H1 (cell line): ENCODE results near the gene CCDC183. TPM values are rescaled to one million over a fixed set of nuclear protein-coding genes. Genes with fewer than 3 reads are reported as not detected.
A peak's percentile ranks its signal among the peaks of the same experiment; 100 is the strongest.

ENCODE experiments used
- CTCF ChIA-PET: fragments of 300-600 bp; sonication (Branson Sonifier 250); formaldehyde crosslinking; loops from one replicate; lab custom pipeline; 2021; ENCODE audit not compliant: partially characterized antibody; lab: Charles Lee
- POLR2A ChIA-PET: fragments of 300-600 bp; sonication (Branson Sonifier 250); formaldehyde crosslinking; loops from one replicate; lab custom pipeline; 2021; ENCODE audit warnings: inconsistent platforms; ENCODE audit not compliant: partially characterized antibody; lab: Charles Lee
- DNase-seq, 2 experiments: peaks; one replicate each; pipeline versions ENCODE4 v3.0.0 to v3.0.0-alpha.2; 2010 to 2022; ENCODE audit warnings: low spot score in 2 of 2, low read depth in 1 of 2, mixed read lengths in 1 of 2
- FAIRE-seq: peaks from 2 replicates; lab custom pipeline; 2011; peaks lifted over from hg19 to GRCh38; lab: Jason Lieb, UNC
- H2AFZ ChIP-seq: 2 replicates; pipeline ENCODE4 v1.8.1; 2012; ENCODE audit warnings: low read length, inconsistent platforms
- H2AK5ac ChIP-seq: 2 replicates; pipeline ENCODE4 v1.6.1; 2013; ENCODE audit warnings: low read depth, low read length
- H2BK120ac ChIP-seq: replicated peaks from 2 replicates; pipeline ENCODE3; 2013; ENCODE audit warnings: low read depth, low read length, inconsistent platforms
- H2BK12ac ChIP-seq: 2 replicates; pipeline ENCODE4 v1.6.1; 2013; ENCODE audit warnings: low read depth, low read length
- H2BK15ac ChIP-seq: 2 replicates; pipeline ENCODE4 v1.6.1; 2013; ENCODE audit warnings: low read length
- H2BK20ac ChIP-seq: 2 replicates; pipeline ENCODE4 v1.6.1; 2013; ENCODE audit warnings: low read length
- H2BK5ac ChIP-seq: 2 replicates; pipeline ENCODE4 v1.6.1; 2013; ENCODE audit warnings: low read depth, low read length
- H3K14ac ChIP-seq: 2 replicates; pipeline ENCODE4 v1.6.1; 2013; ENCODE audit warnings: inconsistent platforms; ENCODE audit not compliant: insufficient read length
- H3K18ac ChIP-seq: 2 replicates; pipeline ENCODE4 v1.6.1; 2013; ENCODE audit warnings: low read length; ENCODE audit errors: extremely low read depth
- H3K23ac ChIP-seq: 2 replicates; pipeline ENCODE4 v1.6.1; 2013; ENCODE audit warnings: inconsistent platforms; ENCODE audit not compliant: insufficient read length
- H3K23me2 ChIP-seq: 2 replicates; pipeline ENCODE4 v1.6.1; 2013; ENCODE audit warnings: low read depth, low read length
- H3K27ac ChIP-seq: 2 replicates; pipeline ENCODE4 v1.6.1; 2011; ENCODE audit warnings: low read depth, low read length, inconsistent platforms
- H3K27me3 ChIP-seq, 4 experiments: replicated peaks in 1 of 4; 1 replicate in 1 of 4; 2 replicates in 3 of 4; pipeline versions ENCODE4 v1.6.1 to v1.8.1; 2011 to 2013; ENCODE audit warnings: low read length in 3 of 4, mild to moderate bottlenecking in 3 of 4, inconsistent platforms in 2 of 4, mixed read lengths in 2 of 4, moderate library complexity in 1 of 4; ENCODE audit not compliant: control insufficient read depth in 3 of 4, insufficient read depth in 3 of 4; ENCODE audit errors: extremely low read depth in 1 of 4
- H3K36me3 ChIP-seq, 4 experiments: 2 replicates each; pipeline versions ENCODE4 v1.6.1 to v1.8.1; 2011 to 2013; ENCODE audit warnings: mild to moderate bottlenecking in 4 of 4, low read length in 3 of 4, moderate library complexity in 2 of 4, control low read depth in 1 of 4, inconsistent platforms in 1 of 4; ENCODE audit not compliant: insufficient read depth in 4 of 4, control insufficient read depth in 2 of 4
- H3K4ac ChIP-seq: replicated peaks from 2 replicates; pipeline ENCODE3; 2013; ENCODE audit warnings: low read length, low read depth, mixed read lengths, inconsistent platforms; ENCODE audit not compliant: insufficient read length
- H3K4me1 ChIP-seq, 4 experiments: replicated peaks in 1 of 4; 1 replicate in 1 of 4; 2 replicates in 3 of 4; pipeline versions ENCODE4 v1.6.1 to v1.8.1; 2011 to 2013; ENCODE audit warnings: low read length in 3 of 4, inconsistent platforms in 2 of 4, mixed read lengths in 1 of 4; ENCODE audit not compliant: insufficient read depth in 4 of 4, control insufficient read depth in 3 of 4
- H3K4me2 ChIP-seq, 2 experiments: 2 replicates each; pipeline versions ENCODE4 v1.6.1 to v1.8.1; 2011 to 2013; ENCODE audit warnings: low read depth in 2 of 2, low read length in 2 of 2, control low read depth in 1 of 2, inconsistent platforms in 1 of 2, mild to moderate bottlenecking in 1 of 2; ENCODE audit not compliant: insufficient read depth in 1 of 2
- H3K4me3 ChIP-seq, 4 experiments: fragments of 200-600, 300-600 bp in 1 of 4; sonication (generic), shearing (Covaris generic), sonication (Bioruptor Twin) in 1 of 4; 2 replicates each; pipeline versions ENCODE4 v1.5.1 to v1.8.1; 2011 to 2016; ENCODE audit warnings: low read length in 4 of 4, low read depth in 3 of 4, control low read depth in 2 of 4, inconsistent platforms in 2 of 4, mild to moderate bottlenecking in 2 of 4, mixed read lengths in 1 of 4, moderate library complexity in 1 of 4; ENCODE audit not compliant: insufficient read depth in 2 of 4; ENCODE audit errors: extremely low read depth in 1 of 4
- H3K56ac ChIP-seq: replicated peaks from 2 replicates; pipeline ENCODE3; 2013; ENCODE audit warnings: low read depth, mild to moderate bottlenecking, mixed read lengths, low read length, inconsistent platforms; ENCODE audit not compliant: insufficient read length
- H3K79me1 ChIP-seq: 2 replicates; pipeline ENCODE4 v1.6.1; 2013; ENCODE audit warnings: low read depth, low read length, control low read depth
- H3K79me2 ChIP-seq, 2 experiments: 2 replicates each; pipeline versions ENCODE4 v1.6.1 to v1.8.1; 2012 to 2013; ENCODE audit warnings: low read length in 2 of 2, mild to moderate bottlenecking in 2 of 2, inconsistent platforms in 1 of 2; ENCODE audit not compliant: insufficient read depth in 2 of 2, control insufficient read depth in 1 of 2
- H3K9ac ChIP-seq, 4 experiments: replicated peaks in 1 of 4; 1 replicate in 1 of 4; 2 replicates in 3 of 4; pipeline versions ENCODE4 v1.6.1 to v1.8.1; 2011 to 2013; ENCODE audit warnings: low read depth in 3 of 4, low read length in 3 of 4, control low read depth in 2 of 4, mild to moderate bottlenecking in 2 of 4, moderate library complexity in 2 of 4, inconsistent platforms in 1 of 4; ENCODE audit errors: extremely low read depth in 1 of 4
- H3K9me3 ChIP-seq, 2 experiments: 2 replicates each; pipeline versions ENCODE4 v1.6.1 to v1.8.1; 2012 to 2013; ENCODE audit warnings: mild to moderate bottlenecking in 2 of 2, moderate library complexity in 2 of 2, control low read depth in 1 of 2, inconsistent platforms in 1 of 2, low read depth in 1 of 2, low read length in 1 of 2, mixed read lengths in 1 of 2; ENCODE audit not compliant: insufficient read depth in 2 of 2
- H4K20me1 ChIP-seq, 2 experiments: replicated peaks in 1 of 2; 2 replicates each; pipeline versions ENCODE3 to v1.8.1; 2011 to 2013; ENCODE audit warnings: inconsistent platforms in 2 of 2, low read length in 2 of 2, mild to moderate bottlenecking in 1 of 2; ENCODE audit not compliant: insufficient read depth in 2 of 2, control insufficient read depth in 1 of 2
- H4K5ac ChIP-seq: 2 replicates; pipeline ENCODE4 v1.6.1; 2013; ENCODE audit warnings: low read length, low read depth, mixed read lengths, inconsistent platforms; ENCODE audit not compliant: insufficient read length
- H4K8ac ChIP-seq: 2 replicates; pipeline ENCODE4 v1.8.0; 2013; ENCODE audit warnings: mild to moderate bottlenecking, moderate library complexity, low read length, inconsistent platforms; ENCODE audit not compliant: insufficient read depth; ENCODE audit errors: extremely low read depth
- H4K91ac ChIP-seq: replicated peaks from 2 replicates; pipeline ENCODE3; 2013; ENCODE audit warnings: low read length, mixed read lengths, inconsistent platforms; ENCODE audit not compliant: insufficient read length
- BCL11A ChIP-seq, 2 experiments: IDR thresholded peaks; one replicate each; pipeline ENCODE4 v1.6.1; 2011; ENCODE audit warnings: low read depth in 2 of 2, low read length in 2 of 2, mild to moderate bottlenecking in 2 of 2
- CBX5 ChIP-seq: fragments of 300-800, 300-1000 bp; sonication (generic); IDR thresholded peaks from 2 replicates; pipeline ENCODE4 v1.7.1; 2016; ENCODE audit warnings: antibody characterized with exemption, low read length, low read depth
- CBX8 ChIP-seq: fragments of 300-800, 300-1000 bp; sonication (generic); IDR thresholded peaks from 2 replicates; pipeline ENCODE4 v1.7.1; 2016; ENCODE audit warnings: low read depth, low read length, borderline replicate concordance
- CTBP2 ChIP-seq: IDR thresholded peaks from 2 replicates; pipeline ENCODE4 v1.7.0; 2011; ENCODE audit warnings: borderline replicate concordance, mild to moderate bottlenecking, moderate library complexity, mixed read lengths, low read length; ENCODE audit not compliant: insufficient read depth, insufficient read length
- JUN ChIP-seq: IDR thresholded peaks from 2 replicates; pipeline ENCODE4 v1.6.1; 2011; ENCODE audit warnings: low read depth, mild to moderate bottlenecking, improper control_type of control experiment, low read length
- KDM5A ChIP-seq: fragments of 200-600 bp; IDR thresholded peaks from 2 replicates; pipeline ENCODE4 v1.7.1; 2012; ENCODE audit warnings: mild to moderate bottlenecking, low read length, inconsistent platforms, mixed read lengths
- MAFK ChIP-seq: IDR thresholded peaks from 2 replicates; pipeline ENCODE4 v1.6.1; 2012; ENCODE audit warnings: low read depth, mild to moderate bottlenecking, improper control_type of control experiment, low read length
- RXRA ChIP-seq: IDR thresholded peaks from 2 replicates; pipeline ENCODE4 v1.6.1; 2011; ENCODE audit warnings: low read depth, mild to moderate bottlenecking, low read length, moderate library complexity; ENCODE audit not compliant: insufficient read depth
- SRF ChIP-seq: IDR thresholded peaks from 2 replicates; pipeline ENCODE4 v1.6.1; 2011; ENCODE audit warnings: mild to moderate bottlenecking, low read depth, low read length, moderate library complexity
- SUZ12 ChIP-seq: fragments of 200-600 bp; sonication (generic); IDR thresholded peaks from 2 replicates; pipeline ENCODE4 v1.6.1; 2012; ENCODE audit warnings: mild to moderate bottlenecking, inconsistent platforms, low read length, moderate library complexity, mixed read lengths
- WGBS, 2 experiments: shearing (Covaris generic) in 1 of 2; methylation state at CpG; one replicate each; pipeline versions ENCODE4 v1.1.6 to v1.1.7; 2013 to 2015; ENCODE audit warnings: low lambda C conversion rate in 2 of 2, mixed read lengths in 2 of 2, inconsistent platforms in 1 of 2, low coverage in 1 of 2, missing lambda C conversion rate in 1 of 2; ENCODE audit not compliant: insufficient replicate concordance in 2 of 2, insufficient coverage in 1 of 2, insufficient read length in 1 of 2; ENCODE audit errors: extremely low coverage in 1 of 2, missing lambda C conversion rate in 1 of 2; 5-methylcytosine and 5-hydroxymethylcytosine counted together
- polyA plus RNA-seq, 7 experiments: library from polyadenylated mRNA; depleted of rRNA in 3 of 7; stranded (reverse) in 5 of 7; unstranded in 2 of 7; fragments of >200 nt in 5 of 7; fragments of 200-250 nt in 2 of 7; gene quantifications; 1 replicate in 5 of 7; 2 replicates in 1 of 7; 4 replicates in 1 of 7; pipeline versions ENCODE4 v1.2.1 to v1.2.3, GENCODE V29; 2011 to 2013; ENCODE audit warnings: missing spikeins in 2 of 7, mixed read lengths in 2 of 7
- total RNA-seq: library from RNA; stranded (reverse); fragmentation: NEBNext Ultra II Directional; extraction: Animal tissue kit (Norgen Biotek cat#: 25700); gene quantifications from 2 replicates; pipeline ENCODE4 v1.2.1, GENCODE V29; 2021
- TF ChIP-seq, protein P1 (sequence below), 3 experiments: IDR thresholded peaks; 1 replicate in 2 of 3; 2 replicates in 1 of 3; pipeline versions ENCODE4 v1.5.1 to v1.6.1; 2011; ENCODE audit warnings: low read length in 3 of 3, mild to moderate bottlenecking in 3 of 3, inconsistent platforms in 2 of 3, low read depth in 1 of 3, moderate library complexity in 1 of 3; ENCODE audit not compliant: insufficient read depth in 1 of 3; ENCODE audit errors: control extremely low read depth in 1 of 3

CCDC183 gene
- total and polyA plus RNA-seq, 2 of the 8 experiments (the other 6 are each of a cell fraction or from before 2014, with no cell fraction given): 0.51 to 1.6 TPM

GRCh38 chr9:136798708-136799078 lies 2.6 kb downstream of the CCDC183 start:
- H2BK120ac ChIP-seq: no peak overlapping the region
- ChIA-PET CTCF (interaction anchor here (0.9 to 2.5 kb wide), 5 partner anchors 11 to 86 kb away, joined by 3 to 10 read pairs (median 4); partner anchors contain the start of genes AJM1 and LCN8), POLR2A (interaction anchor here (0.9 to 2.2 kb wide), 3 partner anchors 10 to 70 kb away, joined by 3 to 12 read pairs (median 4); partner anchors contain the start of gene RABL6)
- H3K23me2 ChIP-seq: peaks cover 15% of the 10 kb centered on the region; the same call in 1 of the 2 replicates
- H3K27me3 ChIP-seq: peaks cover 0 to 21% (median 11%) of the 10 kb centered on the region in 4 experiments; a peak in 5 of 7 replicates
- no peak overlapping the region for H3K23ac ChIP-seq
- H4K5ac ChIP-seq: no peak overlapping the region
- FAIRE-seq: no peak
- no peak overlapping the region for H2AFZ ChIP-seq
- H3K4me3 ChIP-seq: no peak overlapping the region
- peaks cover 0 to 17% (median 10%) of the 10 kb centered on the region in 4 experiments; a peak in 6 of 7 replicates for H3K4me1 ChIP-seq
- no peak overlapping the region for H4K91ac ChIP-seq
- no peaks in the 10 kb centered on the region; the same call in 1 of the 2 replicates for H3K79me1 ChIP-seq
- no peak overlapping the region for H3K4ac ChIP-seq
- no peak overlapping the region for H3K56ac ChIP-seq
- H2BK12ac ChIP-seq: no peak overlapping the region
- no peak overlapping the region for H3K18ac ChIP-seq
- H3K9ac ChIP-seq: no peak overlapping the region
- H3K9me3 ChIP-seq: no peaks in the 10 kb centered on the region
- peaks cover 0 to 2% of the 10 kb centered on the region in 2 experiments for H4K20me1 ChIP-seq
- peak overlapping the region; percentile 35; the same call in 1 of the 2 replicates for H4K8ac ChIP-seq
- no peak overlapping the region; the same call in 1 of the 2 replicates for H2BK5ac ChIP-seq
- no peak overlapping the region for H2BK15ac ChIP-seq
- H2AK5ac ChIP-seq: no peak overlapping the region
- DNase-seq: no peak
- H3K36me3 ChIP-seq: no peaks in the 10 kb centered on the region
- H3K79me2 ChIP-seq: no peaks in the 10 kb centered on the region
- WGBS, 2 experiments: 93% methylated on average over 6 of the region's 6 CpGs; no CpG with 5 or more reads in 1 of the 2 experiments
- no peak overlapping the region for H2BK20ac ChIP-seq
- peak overlapping the region in 1 of 2 experiments; percentile 93; a peak in 1 of 4 replicates for H3K4me2 ChIP-seq
- no peak overlapping the region for H3K14ac ChIP-seq
- no peak overlapping the region for H3K27ac ChIP-seq
- TF ChIP-seq JUN (no peak), MAFK (no peak), SUZ12 (no peak), CBX8 (no peak), BCL11A (IDR thresholded peaks at IDR 0.05; ENCODE audit: low read depth in 2 of 2, low read length in 2 of 2) (no peak), CTBP2 (no peak), KDM5A (no peak), CBX5 (no peak), SRF (no peak), RXRA (no peak)
- TF ChIP-seq, protein P1, sequence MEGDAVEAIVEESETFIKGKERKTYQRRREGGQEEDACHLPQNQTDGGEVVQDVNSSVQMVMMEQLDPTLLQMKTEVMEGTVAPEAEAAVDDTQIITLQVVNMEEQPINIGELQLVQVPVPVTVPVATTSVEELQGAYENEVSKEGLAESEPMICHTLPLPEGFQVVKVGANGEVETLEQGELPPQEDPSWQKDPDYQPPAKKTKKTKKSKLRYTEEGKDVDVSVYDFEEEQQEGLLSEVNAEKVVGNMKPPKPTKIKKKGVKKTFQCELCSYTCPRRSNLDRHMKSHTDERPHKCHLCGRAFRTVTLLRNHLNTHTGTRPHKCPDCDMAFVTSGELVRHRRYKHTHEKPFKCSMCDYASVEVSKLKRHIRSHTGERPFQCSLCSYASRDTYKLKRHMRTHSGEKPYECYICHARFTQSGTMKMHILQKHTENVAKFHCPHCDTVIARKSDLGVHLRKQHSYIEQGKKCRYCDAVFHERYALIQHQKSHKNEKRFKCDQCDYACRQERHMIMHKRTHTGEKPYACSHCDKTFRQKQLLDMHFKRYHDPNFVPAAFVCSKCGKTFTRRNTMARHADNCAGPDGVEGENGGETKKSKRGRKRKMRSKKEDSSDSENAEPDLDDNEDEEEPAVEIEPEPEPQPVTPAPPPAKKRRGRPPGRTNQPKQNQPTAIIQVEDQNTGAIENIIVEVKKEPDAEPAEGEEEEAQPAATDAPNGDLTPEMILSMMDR (IDR thresholded peaks at IDR 0.05; ENCODE audit: control extremely low read depth in 1 of 3, insufficient read depth in 1 of 3, low read depth in 1 of 3, low read length in 3 of 3): no peak
